Fibroblast of lung (primary cell): ENCODE data around the gene AP2A2.

Experiments used
- CTCF ChIP-seq, 2 donors: IDR thresholded peaks in 1 of 2; conservative IDR thresholded peaks in 1 of 2; 1 replicate in 1 of 2; 2 replicates in 1 of 2; pipeline ENCODE4 v1.5.1; 2011 to 2012; ENCODE audit warnings: low read length in 2 of 2, control low read depth in 1 of 2, inconsistent platforms in 1 of 2, low read depth in 1 of 2, mild to moderate bottlenecking in 1 of 2
- EZH2 ChIP-seq: IDR thresholded peaks from 2 replicates; pipeline ENCODE4 v1.5.1; 2012; ENCODE audit warnings: low read length, control low read depth, mild to moderate bottlenecking; ENCODE audit errors: missing control alignments

GRCh38 chr11:924406-925157 is 1.1 kb upstream of the AP2A2 start:
- TF ChIP-seq CTCF (conservative IDR thresholded peaks at IDR 0.05 in 1 of 2, IDR thresholded peaks at IDR 0.05 in 1 of 2; ENCODE audit: low read depth in 1 of 2, low read length in 2 of 2) (no peak), EZH2 (no peak)
